B cell (primary cell): ENCODE results near the gene CYB5D1.

Experiments used
- EZH2 ChIP-seq: IDR thresholded peaks from 2 replicates; pipeline ENCODE4 v1.6.1; 2012; ENCODE audit warnings: borderline replicate concordance, low read depth, mild to moderate bottlenecking, moderate library complexity, low read length; ENCODE audit not compliant: insufficient read depth, poor library complexity, severe bottlenecking
- TF ChIP-seq, protein P1 (sequence below): fragments of 200-600 bp; IDR thresholded peaks from one replicate; pipeline ENCODE4 v1.8.0; 2022; ENCODE audit warnings: antibody characterized with exemption, mild to moderate bottlenecking

GRCh38 chr17:7911116-7911515 is 53.3 kb downstream of the CYB5D1 start:
- TF ChIP-seq, protein P1, sequence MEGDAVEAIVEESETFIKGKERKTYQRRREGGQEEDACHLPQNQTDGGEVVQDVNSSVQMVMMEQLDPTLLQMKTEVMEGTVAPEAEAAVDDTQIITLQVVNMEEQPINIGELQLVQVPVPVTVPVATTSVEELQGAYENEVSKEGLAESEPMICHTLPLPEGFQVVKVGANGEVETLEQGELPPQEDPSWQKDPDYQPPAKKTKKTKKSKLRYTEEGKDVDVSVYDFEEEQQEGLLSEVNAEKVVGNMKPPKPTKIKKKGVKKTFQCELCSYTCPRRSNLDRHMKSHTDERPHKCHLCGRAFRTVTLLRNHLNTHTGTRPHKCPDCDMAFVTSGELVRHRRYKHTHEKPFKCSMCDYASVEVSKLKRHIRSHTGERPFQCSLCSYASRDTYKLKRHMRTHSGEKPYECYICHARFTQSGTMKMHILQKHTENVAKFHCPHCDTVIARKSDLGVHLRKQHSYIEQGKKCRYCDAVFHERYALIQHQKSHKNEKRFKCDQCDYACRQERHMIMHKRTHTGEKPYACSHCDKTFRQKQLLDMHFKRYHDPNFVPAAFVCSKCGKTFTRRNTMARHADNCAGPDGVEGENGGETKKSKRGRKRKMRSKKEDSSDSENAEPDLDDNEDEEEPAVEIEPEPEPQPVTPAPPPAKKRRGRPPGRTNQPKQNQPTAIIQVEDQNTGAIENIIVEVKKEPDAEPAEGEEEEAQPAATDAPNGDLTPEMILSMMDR = no peak
- no peak for TF ChIP-seq EZH2
